ENCODE measurements around the gene ATN1. TPM values are rescaled to one million over a fixed set of nuclear protein-coding genes. Genes with fewer than 3 reads are reported as not detected.

The ATN1 gene
- total RNA-seq, 1 donor from 2014 or later: 207 TPM

DNA sequence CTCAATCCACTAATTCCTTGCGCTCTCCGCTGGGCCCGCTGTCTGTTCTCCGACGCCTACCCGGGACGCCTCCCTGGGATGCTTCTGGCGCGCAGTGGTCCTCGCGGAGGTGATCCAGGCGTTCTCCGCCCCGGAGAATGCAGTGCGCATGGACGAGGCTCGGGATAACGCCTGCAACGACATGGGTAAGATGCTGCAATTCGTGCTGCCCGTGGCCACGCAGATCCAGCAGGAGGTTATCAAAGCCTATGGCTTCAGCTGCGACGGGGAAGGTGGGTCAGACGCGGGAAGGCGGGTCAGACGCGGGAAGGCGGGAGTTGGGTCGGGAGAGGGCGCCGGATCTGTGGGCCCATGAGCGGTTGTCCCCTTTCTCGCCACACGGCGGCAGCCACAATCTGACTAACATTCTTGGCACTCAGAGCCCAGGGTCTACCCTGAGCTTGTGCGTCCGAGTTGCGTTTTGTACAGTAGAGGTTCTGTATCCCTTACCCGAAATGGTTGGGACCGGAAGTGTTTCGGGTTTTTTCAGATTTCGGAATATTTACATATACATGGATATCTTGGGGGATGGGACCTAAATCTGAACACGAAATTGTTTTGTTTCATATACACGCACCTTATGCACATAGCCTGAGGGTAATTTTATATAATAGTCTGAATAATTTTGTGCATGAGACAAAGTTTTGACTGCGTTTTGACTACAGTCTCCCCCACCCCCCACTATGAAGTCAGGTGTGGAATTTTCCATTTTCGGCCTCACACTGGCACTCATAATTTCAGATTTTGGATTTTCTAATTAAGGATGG lies 16.8 kb downstream of the ATN1 start:
- intact Hi-C loops (cut with DNase I): loop anchor here (1.0 to 2.0 kb wide), 3 partner anchors 26 to 168 kb away; partner anchors contain the start of genes EMG1, LPCAT3 and PHB2
- TF ChIP-seq, protein P1, sequence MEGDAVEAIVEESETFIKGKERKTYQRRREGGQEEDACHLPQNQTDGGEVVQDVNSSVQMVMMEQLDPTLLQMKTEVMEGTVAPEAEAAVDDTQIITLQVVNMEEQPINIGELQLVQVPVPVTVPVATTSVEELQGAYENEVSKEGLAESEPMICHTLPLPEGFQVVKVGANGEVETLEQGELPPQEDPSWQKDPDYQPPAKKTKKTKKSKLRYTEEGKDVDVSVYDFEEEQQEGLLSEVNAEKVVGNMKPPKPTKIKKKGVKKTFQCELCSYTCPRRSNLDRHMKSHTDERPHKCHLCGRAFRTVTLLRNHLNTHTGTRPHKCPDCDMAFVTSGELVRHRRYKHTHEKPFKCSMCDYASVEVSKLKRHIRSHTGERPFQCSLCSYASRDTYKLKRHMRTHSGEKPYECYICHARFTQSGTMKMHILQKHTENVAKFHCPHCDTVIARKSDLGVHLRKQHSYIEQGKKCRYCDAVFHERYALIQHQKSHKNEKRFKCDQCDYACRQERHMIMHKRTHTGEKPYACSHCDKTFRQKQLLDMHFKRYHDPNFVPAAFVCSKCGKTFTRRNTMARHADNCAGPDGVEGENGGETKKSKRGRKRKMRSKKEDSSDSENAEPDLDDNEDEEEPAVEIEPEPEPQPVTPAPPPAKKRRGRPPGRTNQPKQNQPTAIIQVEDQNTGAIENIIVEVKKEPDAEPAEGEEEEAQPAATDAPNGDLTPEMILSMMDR (IDR thresholded peaks at IDR 0.05): peak; percentile 77 to 95 (median 81)
- H3K4me1 ChIP-seq: peaks cover 0 to 21% of the 10 kb centered on the region in 2 donors
- no peaks in the 10 kb centered on the region for H3K9me3 ChIP-seq
- H3K27me3 ChIP-seq: no peaks in the 10 kb centered on the region
- peak overlapping the region; percentile 80 to 91 for H3K4me3 ChIP-seq
- peak; percentile 86 to 97 for DNase-seq (ENCODE audit: low spot score in 2 of 2)
- H3K36me3 ChIP-seq: peaks cover 18 to 35% of the 10 kb centered on the region in 2 donors
- H3K27ac ChIP-seq: peak overlapping the region; percentile 96 to 99

DNA sequence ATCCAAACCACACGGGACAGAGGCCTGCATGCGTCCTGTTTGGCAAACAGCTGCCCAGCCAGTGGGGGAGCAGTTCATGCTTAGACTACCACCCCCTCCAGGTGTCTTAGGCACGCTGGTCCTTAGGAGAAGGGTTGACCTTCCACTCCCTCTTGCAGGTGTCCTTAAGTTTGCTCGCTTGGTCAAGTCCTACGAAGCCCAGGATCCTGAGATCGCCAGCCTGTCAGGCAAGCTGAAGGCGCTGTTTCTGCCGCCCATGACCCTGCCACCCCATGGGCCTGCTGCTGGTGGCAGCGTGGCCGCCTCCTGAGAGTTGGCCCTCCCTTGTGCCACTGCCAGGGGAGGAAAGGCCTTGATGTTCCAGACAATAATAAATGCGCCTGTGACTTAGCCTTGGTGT lies 17.9 kb downstream of the ATN1 start:
- no peak overlapping the region for H3K27ac ChIP-seq
- H3K27me3 ChIP-seq: no peaks in the 10 kb centered on the region
- peaks cover 18 to 29% of the 10 kb centered on the region in 2 donors for H3K36me3 ChIP-seq
- DNase-seq (ENCODE audit: low spot score in 2 of 2): no peak
- peaks cover 0 to 19% of the 10 kb centered on the region in 2 donors for H3K4me1 ChIP-seq
- intact Hi-C loops (cut with DNase I): loop anchor here (1.0 to 2.0 kb wide), 3 partner anchors 20 to 167 kb away; partner anchors contain the start of gene LPCAT3
- TF ChIP-seq, protein P1 (IDR thresholded peaks at IDR 0.05): no peak
- no peaks in the 10 kb centered on the region for H3K9me3 ChIP-seq
- peak overlapping the region in 1 of 2 donors; percentile 80 for H3K4me3 ChIP-seq

DNA sequence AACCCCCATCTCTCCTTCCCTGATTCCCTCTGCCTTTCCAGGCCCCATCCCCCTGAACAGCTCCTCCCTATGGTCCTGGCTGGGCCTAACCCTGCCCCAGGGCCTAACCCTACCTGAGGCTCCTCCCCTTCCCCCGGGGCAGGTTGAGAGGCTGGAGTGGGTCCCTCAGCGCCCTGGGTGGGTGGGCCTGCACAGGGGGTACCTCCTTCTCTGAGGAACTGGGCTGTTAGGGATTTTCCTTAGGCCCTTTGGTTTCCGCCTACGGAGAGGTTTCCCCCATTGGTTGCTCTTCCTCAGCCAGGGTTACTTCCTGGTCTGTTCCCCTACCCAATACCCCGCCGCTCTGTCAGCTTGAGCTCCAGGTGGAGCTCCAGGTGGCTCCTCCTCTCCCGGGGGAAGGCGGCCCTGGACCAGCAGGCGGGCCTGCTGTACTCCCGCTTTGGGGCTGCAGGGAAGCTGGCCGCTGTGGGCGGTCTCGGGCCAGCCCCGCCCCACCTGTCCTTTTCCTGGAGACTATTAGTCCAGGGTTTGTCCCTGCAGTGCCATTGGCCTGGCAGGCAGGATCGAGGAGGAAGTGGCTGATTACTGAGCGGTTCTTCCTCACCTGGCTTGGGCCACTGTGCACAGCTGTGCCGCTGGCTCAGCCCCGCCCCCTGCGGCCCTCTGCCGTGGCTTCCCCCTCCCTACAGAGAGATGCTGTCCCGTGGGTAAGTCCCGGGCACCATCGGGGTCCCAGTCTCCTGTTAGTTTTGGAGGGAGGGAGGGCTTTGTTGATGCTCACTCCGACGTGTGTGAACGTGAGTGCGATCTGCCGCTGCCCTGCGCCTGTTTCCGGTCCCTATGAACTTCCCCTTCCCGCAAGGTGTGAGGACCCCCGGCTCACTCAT lies 18.5 kb downstream of the ATN1 start:
- Histone ChIP-seq H3K27ac (peak overlapping the region in 1 of 2 donors; percentile 41), H3K4me1 (peaks cover 0 to 19% of the 10 kb centered on the region in 2 donors), H3K27me3 (no peaks in the 10 kb centered on the region), H3K9me3 (no peaks in the 10 kb centered on the region), H3K4me3 (peak overlapping the region; percentile 27 to 29), H3K36me3 (peaks cover 12 to 23% of the 10 kb centered on the region in 2 donors)
- TF ChIP-seq, protein P1 (IDR thresholded peaks at IDR 0.05): no peak
- intact Hi-C loops (cut with DNase I): loop anchor here (1.0 kb wide), 1 partner anchor 19 kb away; no protein-coding TSS in a partner anchor
- peak in 1 of 2 donors; percentile 76 for DNase-seq (ENCODE audit: low spot score in 2 of 2)

DNA sequence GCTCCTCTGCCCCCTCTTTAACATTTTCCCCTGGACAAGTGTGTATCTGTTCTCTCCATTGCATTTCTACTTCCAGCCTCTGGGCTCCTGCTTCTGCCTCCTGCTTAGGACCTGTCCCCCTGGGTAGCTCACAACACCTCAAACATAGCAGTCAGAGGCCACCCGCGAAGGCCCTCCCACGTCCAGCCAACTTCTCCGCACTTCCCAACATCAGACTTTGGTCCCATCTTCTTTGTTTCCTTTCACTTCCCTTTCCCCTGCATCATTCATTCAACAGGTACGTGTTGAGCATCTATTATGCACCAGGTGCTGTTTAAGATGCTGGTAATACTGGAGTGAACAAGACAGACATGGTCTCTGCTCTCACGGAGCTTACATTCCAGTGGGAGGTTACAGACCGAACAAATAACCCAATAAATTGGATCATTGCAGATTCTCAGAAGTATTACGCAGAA lies 19.2 kb downstream of the ATN1 start:
- TF ChIP-seq, protein P1 (IDR thresholded peaks at IDR 0.05): no peak
- Histone ChIP-seq H3K4me3 (peak overlapping the region; percentile 27 to 29), H3K9me3 (no peaks in the 10 kb centered on the region), H3K27me3 (no peaks in the 10 kb centered on the region), H3K27ac (no peak overlapping the region), H3K36me3 (peaks cover 6 to 16% of the 10 kb centered on the region in 2 donors), H3K4me1 (peaks cover 0 to 19% of the 10 kb centered on the region in 2 donors)
- intact Hi-C loops (cut with DNase I): loop anchor here (1.0 kb wide), 1 partner anchor 18 kb away; no protein-coding TSS in a partner anchor
- no peak for DNase-seq (ENCODE audit: low spot score in 2 of 2)

DNA sequence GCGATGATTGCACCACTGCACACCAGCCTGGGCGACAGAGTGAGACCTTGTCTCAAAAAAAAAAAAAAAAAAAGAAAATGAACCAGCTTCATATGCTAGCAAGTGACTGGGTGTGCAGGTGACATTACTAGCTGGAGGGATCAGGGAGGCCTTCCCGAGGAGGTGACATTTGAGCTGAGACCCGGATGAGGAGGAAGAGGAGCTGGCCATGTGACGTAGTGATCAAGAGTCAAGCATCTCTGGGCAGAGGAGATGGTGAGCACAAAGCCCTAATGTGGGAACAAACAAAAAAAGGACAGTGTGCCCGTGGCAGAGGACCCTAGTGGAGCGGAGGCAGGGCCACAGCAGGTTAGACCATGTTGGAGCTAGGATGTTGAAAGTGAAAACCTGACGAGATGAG lies 19.9 kb downstream of the ATN1 start:
- Histone ChIP-seq H3K4me3 (no peak overlapping the region), H3K27me3 (no peaks in the 10 kb centered on the region), H3K36me3 (peaks cover 6 to 15% of the 10 kb centered on the region in 2 donors), H3K9me3 (no peaks in the 10 kb centered on the region), H3K27ac (no peak overlapping the region), H3K4me1 (peaks cover 0 to 17% of the 10 kb centered on the region in 2 donors)
- intact Hi-C loops (cut with DNase I): no loop called here
- TF ChIP-seq, protein P1 (IDR thresholded peaks at IDR 0.05): no peak
- no peak for DNase-seq (ENCODE audit: low spot score in 2 of 2)

Measured in ascending aorta (tissue), 2 donors.